GM12864 (cell line): ENCODE measurements around the gene AFF2.

ENCODE experiments used
- DNase-seq: peaks from one replicate; pipeline ENCODE4 v3.0.0-alpha.2; 2011; ENCODE audit warnings: low read depth
- H3K4me3 ChIP-seq: 2 replicates; pipeline ENCODE4 v1.5.1; 2011; ENCODE audit warnings: mild to moderate bottlenecking, low read depth, low read length, control low read depth
- CTCF ChIP-seq: IDR thresholded peaks from 2 replicates; pipeline ENCODE4 v1.5.1; 2011; ENCODE audit warnings: low read depth, mild to moderate bottlenecking, moderate library complexity, low read length, control low read depth, inconsistent platforms; ENCODE audit errors: missing control alignments

AFF2 gene

GRCh38 chrX:148700021-148700420 lies 199.6 kb downstream of the AFF2 start:
- no peak for TF ChIP-seq CTCF
- no peak overlapping the region for H3K4me3 ChIP-seq
- no peak for DNase-seq

GRCh38 chrX:148713981-148714380 lies 213.6 kb downstream of the AFF2 start:
- DNase-seq = no peak
- TF ChIP-seq CTCF = no peak

GRCh38 chrX:148715361-148715760 lies 214.9 kb downstream of the AFF2 start:
- DNase-seq = no peak
- TF ChIP-seq CTCF = no peak
- no peak overlapping the region for H3K4me3 ChIP-seq

More at GRCh38 chrX:148713981-148714380, 213.6 kb downstream of the AFF2 start:
- no peak overlapping the region for H3K4me3 ChIP-seq

GRCh38 chrX:148722966-148723365 lies 222.5 kb downstream of the AFF2 start:
- no peak for DNase-seq
- H3K4me3 ChIP-seq = no peak overlapping the region
- no peak for TF ChIP-seq CTCF

GRCh38 chrX:148723551-148723950 lies 223.1 kb downstream of the AFF2 start:
- H3K4me3 ChIP-seq = no peak overlapping the region
- no peak for DNase-seq

GRCh38 chrX:148728901-148729300 lies 228.5 kb downstream of the AFF2 start:
- no peak overlapping the region for H3K4me3 ChIP-seq
- no peak for DNase-seq
- no peak for TF ChIP-seq CTCF

More at GRCh38 chrX:148723551-148723950, 223.1 kb downstream of the AFF2 start:
- TF ChIP-seq CTCF = no peak

GRCh38 chrX:148732743-148733142 lies 232.3 kb downstream of the AFF2 start:
- no peak for TF ChIP-seq CTCF
- DNase-seq = no peak
- H3K4me3 ChIP-seq = no peak overlapping the region
